Middle frontal gyrus (tissue), 1 donor: ENCODE measurements around the gene PHC3.

ENCODE experiments used
- DNase-seq: peaks from one replicate; pipeline ENCODE4 v3.0.0-alpha.2; 2015; ENCODE audit warnings: low spot score; ENCODE audit errors: extremely low spot score

PHC3 gene

GRCh38 chr3:170079536-170080165 lies 101.9 kb downstream of the PHC3 start:
- DNase-seq, result no peak

GRCh38 chr3:170078620-170079281 lies 102.8 kb downstream of the PHC3 start:
- DNase-seq, result no peak

- DNase-seq, result no peak
These were observed 104.2 kb downstream of the PHC3 start for GRCh38 chr3:170077361-170077760.

- DNase-seq, result no peak
These were observed 104.8 kb downstream of the PHC3 start for GRCh38 chr3:170076715-170077238.

- no peak for DNase-seq
These were observed 106.0 kb downstream of the PHC3 start for GRCh38 chr3:170075441-170076091.

GRCh38 chr3:170064108-170064507 lies 117.4 kb downstream of the PHC3 start:
- DNase-seq, result no peak

- DNase-seq, result no peak
These were observed 117.8 kb downstream of the PHC3 start for GRCh38 chr3:170063691-170064090.

GRCh38 chr3:170062769-170063168 lies 118.8 kb downstream of the PHC3 start:
- no peak for DNase-seq

- DNase-seq, result no peak
These were observed 119.5 kb downstream of the PHC3 start for GRCh38 chr3:170062068-170062467.

- no peak for DNase-seq
These were observed 122.1 kb downstream of the PHC3 start for GRCh38 chr3:170059447-170059846.

- no peak for DNase-seq
These were observed 123.4 kb downstream of the PHC3 start for GRCh38 chr3:170058127-170058526.

- no peak for DNase-seq
These were observed 124.0 kb downstream of the PHC3 start for GRCh38 chr3:170057550-170057949.

GRCh38 chr3:170056710-170057454 lies 124.7 kb downstream of the PHC3 start:
- no peak for DNase-seq

- DNase-seq, result no peak
These were observed 126.3 kb downstream of the PHC3 start for GRCh38 chr3:170055209-170055608.

- no peak for DNase-seq
These were observed 127.3 kb downstream of the PHC3 start for GRCh38 chr3:170054204-170054603.

GRCh38 chr3:170052398-170052797 lies 129.1 kb downstream of the PHC3 start:
- DNase-seq, result no peak

GRCh38 chr3:170050753-170051152 lies 130.8 kb downstream of the PHC3 start:
- DNase-seq, result no peak

GRCh38 chr3:170049146-170050000 lies 132.2 kb downstream of the PHC3 start:
- DNase-seq, result no peak

- DNase-seq, result no peak
These were observed 134.5 kb downstream of the PHC3 start for GRCh38 chr3:170047133-170047404.

- DNase-seq, result no peak
These were observed 135.0 kb downstream of the PHC3 start for GRCh38 chr3:170046269-170047132.
